Muscle of leg (tissue), 11 donors: ENCODE results near the gene UBE2QL1. TPM values are rescaled to one million over a fixed set of nuclear protein-coding genes. Genes with fewer than 3 reads are reported as not detected.

Experiments used
- DNase-seq: peaks from one replicate; pipeline ENCODE4 v3.0.0; 2013
- H3K27ac ChIP-seq: one replicate; pipeline ENCODE4 v1.5.1; 2013; ENCODE audit warnings: mild to moderate bottlenecking, low read length, control low read depth
- H3K27me3 ChIP-seq: one replicate; pipeline ENCODE4 v1.6.1; 2013; ENCODE audit warnings: low read length; ENCODE audit not compliant: control insufficient read depth, insufficient read depth
- H3K36me3 ChIP-seq: one replicate; pipeline ENCODE4 v1.6.1; 2013; ENCODE audit warnings: low read length; ENCODE audit not compliant: control insufficient read depth, insufficient read depth
- H3K4me1 ChIP-seq: one replicate; pipeline ENCODE4 v1.6.1; 2013; ENCODE audit warnings: low read length; ENCODE audit not compliant: control insufficient read depth, insufficient read depth
- H3K4me3 ChIP-seq: one replicate; pipeline ENCODE4 v1.5.1; 2013; ENCODE audit warnings: low read length, control low read depth
- H3K9me3 ChIP-seq: replicated peaks from 2 replicates; pipeline ENCODE4 v1.6.1; 2013; ENCODE audit warnings: low read depth, low read length; ENCODE audit not compliant: control insufficient read depth
- WGBS: methylation state at CpG from one replicate; pipeline ENCODE4 v1.1.5; 2013; ENCODE audit warnings: missing lambda C conversion rate; ENCODE audit not compliant: insufficient coverage; 5-methylcytosine and 5-hydroxymethylcytosine counted together
- polyA plus RNA-seq, 8 donors: library from polyadenylated mRNA; unstranded; fragments of 120-200 nt; gene quantifications; one replicate each; pipeline versions ENCODE4 v1.2.1 to v1.2.3, GENCODE V29; 2013; ENCODE audit warnings: inconsistent platforms in 1 of 8, low replicate concordance in 1 of 8; ENCODE audit not compliant: insufficient read length in 8 of 8, insufficient read depth in 1 of 8
- total RNA-seq: library from RNA; stranded (reverse); fragments of 120-200 nt; gene quantifications from one replicate; pipeline ENCODE4 v1.2.4, GENCODE V29; 2013

Gene UBE2QL1
- total and polyA plus RNA-seq, 9 donors: 0.58 to 3.3 (median 1.8) TPM

GRCh38 chr5:6424700-6425099 is 24.0 kb upstream of the UBE2QL1 start:
- no peak for DNase-seq
- H3K27me3 ChIP-seq: no peaks in the 10 kb centered on the region
- no peak overlapping the region for H3K27ac ChIP-seq
- no peaks in the 10 kb centered on the region for H3K36me3 ChIP-seq
- no peak overlapping the region for H3K4me3 ChIP-seq
- H3K4me1 ChIP-seq: no peaks in the 10 kb centered on the region
- no peaks in the 10 kb centered on the region for H3K9me3 ChIP-seq

- WGBS: 83% methylated on average over 3 of the region's 4 CpGs
- Histone ChIP-seq H3K4me1 (no peaks in the 10 kb centered on the region), H3K4me3 (no peak overlapping the region), H3K27ac (no peak overlapping the region), H3K36me3 (no peaks in the 10 kb centered on the region), H3K9me3 (no peaks in the 10 kb centered on the region), H3K27me3 (peaks cover 3% of the 10 kb centered on the region)
- DNase-seq: no peak
Measured at GRCh38 chr5:6427694-6428093, 21.0 kb upstream of the UBE2QL1 start.

GRCh38 chr5:6430418-6431028 is 18.1 kb upstream of the UBE2QL1 start:
- Histone ChIP-seq H3K36me3 (no peaks in the 10 kb centered on the region), H3K9me3 (no peaks in the 10 kb centered on the region), H3K27ac (no peak overlapping the region), H3K4me1 (no peaks in the 10 kb centered on the region), H3K4me3 (no peak overlapping the region), H3K27me3 (peaks cover 5% of the 10 kb centered on the region)
- no peak for DNase-seq
- 50% methylated on average over 8 of the region's 10 CpGs for WGBS

- H3K27ac ChIP-seq: no peak overlapping the region
- DNase-seq: no peak
- 90% methylated on average over 3 of the region's 6 CpGs for WGBS
Measured at GRCh38 chr5:6431214-6432195, 17.2 kb upstream of the UBE2QL1 start.

GRCh38 chr5:6432206-6432605 is 16.5 kb upstream of the UBE2QL1 start:
- no peak for DNase-seq
- Histone ChIP-seq H3K4me3 (no peak overlapping the region), H3K9me3 (no peaks in the 10 kb centered on the region), H3K4me1 (no peaks in the 10 kb centered on the region), H3K36me3 (no peaks in the 10 kb centered on the region), H3K27ac (no peak overlapping the region), H3K27me3 (peaks cover 5% of the 10 kb centered on the region)
- WGBS: 100% methylated on average over 1 of the region's 9 CpGs

More at GRCh38 chr5:6431214-6432195, 17.2 kb upstream of the UBE2QL1 start:
- H3K36me3 ChIP-seq: no peaks in the 10 kb centered on the region
- H3K4me3 ChIP-seq: no peak overlapping the region
- H3K4me1 ChIP-seq: no peaks in the 10 kb centered on the region
- no peaks in the 10 kb centered on the region for H3K9me3 ChIP-seq
- peaks cover 5% of the 10 kb centered on the region for H3K27me3 ChIP-seq

GRCh38 chr5:6434731-6435130 is 13.9 kb upstream of the UBE2QL1 start:
- 38% methylated on average over 10 of the region's 14 CpGs for WGBS
- Histone ChIP-seq H3K4me1 (no peaks in the 10 kb centered on the region), H3K27me3 (peaks cover 5% of the 10 kb centered on the region), H3K27ac (no peak overlapping the region), H3K9me3 (peaks cover 4% of the 10 kb centered on the region), H3K4me3 (no peak overlapping the region), H3K36me3 (no peaks in the 10 kb centered on the region)
- no peak for DNase-seq

- Histone ChIP-seq H3K4me1 (no peaks in the 10 kb centered on the region), H3K4me3 (no peak overlapping the region), H3K36me3 (no peaks in the 10 kb centered on the region), H3K9me3 (peaks cover 6% of the 10 kb centered on the region), H3K27ac (no peak overlapping the region), H3K27me3 (peaks cover 5% of the 10 kb centered on the region)
- DNase-seq: no peak
- 15% methylated on average over 6 of the region's 8 CpGs for WGBS
Measured at GRCh38 chr5:6435356-6435755, 13.3 kb upstream of the UBE2QL1 start.

- Histone ChIP-seq H3K36me3 (no peaks in the 10 kb centered on the region), H3K9me3 (peaks cover 6% of the 10 kb centered on the region), H3K27me3 (peaks cover 5% of the 10 kb centered on the region), H3K4me3 (no peak overlapping the region), H3K27ac (no peak overlapping the region), H3K4me1 (no peaks in the 10 kb centered on the region)
- no peak for DNase-seq
- WGBS: 29% methylated on average over 1 of the region's 4 CpGs
Measured at GRCh38 chr5:6436715-6437331, 11.8 kb upstream of the UBE2QL1 start.

GRCh38 chr5:6439588-6440550 is 8.8 kb upstream of the UBE2QL1 start:
- H3K9me3 ChIP-seq: peaks cover 10% of the 10 kb centered on the region
- H3K4me3 ChIP-seq: no peak overlapping the region
- H3K36me3 ChIP-seq: no peaks in the 10 kb centered on the region
- no peaks in the 10 kb centered on the region for H3K27me3 ChIP-seq
- H3K27ac ChIP-seq: no peak overlapping the region
- no peak for DNase-seq
- WGBS: no CpG with 5 or more reads among the region's 5 CpGs
- no peaks in the 10 kb centered on the region for H3K4me1 ChIP-seq
